Mammary epithelial cell (primary cell): ENCODE results near the gene AGPAT1.

Experiments used
- EZH2 ChIP-seq: IDR thresholded peaks from 2 replicates; pipeline ENCODE4 v1.6.1; 2012; ENCODE audit warnings: low read length, inconsistent platforms, borderline replicate concordance
- TF ChIP-seq, protein P1 (sequence below), 2 donors: IDR thresholded peaks in 1 of 2; conservative IDR thresholded peaks in 1 of 2; 2 replicates each; pipeline ENCODE4 v1.5.1; 2011 to 2012; ENCODE audit warnings: inconsistent platforms in 2 of 2, low read length in 2 of 2, mild to moderate bottlenecking in 2 of 2, control low read depth in 1 of 2, low read depth in 1 of 2; ENCODE audit not compliant: insufficient read depth in 1 of 2; ENCODE audit errors: extremely low read depth in 1 of 2

- TF ChIP-seq, protein P1, sequence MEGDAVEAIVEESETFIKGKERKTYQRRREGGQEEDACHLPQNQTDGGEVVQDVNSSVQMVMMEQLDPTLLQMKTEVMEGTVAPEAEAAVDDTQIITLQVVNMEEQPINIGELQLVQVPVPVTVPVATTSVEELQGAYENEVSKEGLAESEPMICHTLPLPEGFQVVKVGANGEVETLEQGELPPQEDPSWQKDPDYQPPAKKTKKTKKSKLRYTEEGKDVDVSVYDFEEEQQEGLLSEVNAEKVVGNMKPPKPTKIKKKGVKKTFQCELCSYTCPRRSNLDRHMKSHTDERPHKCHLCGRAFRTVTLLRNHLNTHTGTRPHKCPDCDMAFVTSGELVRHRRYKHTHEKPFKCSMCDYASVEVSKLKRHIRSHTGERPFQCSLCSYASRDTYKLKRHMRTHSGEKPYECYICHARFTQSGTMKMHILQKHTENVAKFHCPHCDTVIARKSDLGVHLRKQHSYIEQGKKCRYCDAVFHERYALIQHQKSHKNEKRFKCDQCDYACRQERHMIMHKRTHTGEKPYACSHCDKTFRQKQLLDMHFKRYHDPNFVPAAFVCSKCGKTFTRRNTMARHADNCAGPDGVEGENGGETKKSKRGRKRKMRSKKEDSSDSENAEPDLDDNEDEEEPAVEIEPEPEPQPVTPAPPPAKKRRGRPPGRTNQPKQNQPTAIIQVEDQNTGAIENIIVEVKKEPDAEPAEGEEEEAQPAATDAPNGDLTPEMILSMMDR (conservative IDR thresholded peaks at IDR 0.05 in 1 of 2, IDR thresholded peaks at IDR 0.05 in 1 of 2; ENCODE audit: extremely low read depth in 1 of 2, insufficient read depth in 1 of 2, low read depth in 1 of 2, low read length in 2 of 2): no peak
- no peak for TF ChIP-seq EZH2
Observed at GRCh38 chr6:32167154-32167760, 8.6 kb downstream of the AGPAT1 start.
